Retinal pigment epithelial cell (primary cell): ENCODE results near the gene MUC6.

ENCODE experiments used
- DNase-seq: peaks from one replicate; pipeline ENCODE4 v3.0.0-alpha.2; 2010; ENCODE audit warnings: low read depth
- H3K4me3 ChIP-seq: 2 replicates; pipeline ENCODE4 v1.5.1; 2011; ENCODE audit warnings: mild to moderate bottlenecking, low read length, control low read depth, moderate library complexity
- TF ChIP-seq, protein P1 (sequence below): conservative IDR thresholded peaks from 2 replicates; pipeline ENCODE4 v1.5.1; 2011; ENCODE audit warnings: low read depth, low read length, control low read depth, inconsistent platforms

MUC6 gene

DNA sequence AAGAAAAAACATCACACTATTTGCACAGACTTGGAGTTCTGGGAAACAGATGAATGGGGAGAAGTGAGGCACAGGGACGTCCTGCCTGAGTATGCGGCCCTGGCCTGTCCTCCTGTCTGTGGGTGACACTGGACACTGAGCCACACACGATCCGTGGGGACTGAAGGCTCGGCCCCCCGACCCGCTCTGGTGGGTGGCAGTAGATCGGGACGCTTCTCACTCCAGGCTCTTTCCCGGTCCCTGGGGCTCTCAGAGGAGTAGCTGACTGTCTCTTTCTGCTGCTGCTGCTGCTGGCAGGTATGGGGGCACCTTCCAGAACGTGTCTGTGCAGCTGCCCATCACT is 27.7 kb downstream of the MUC6 start:
- TF ChIP-seq, protein P1, sequence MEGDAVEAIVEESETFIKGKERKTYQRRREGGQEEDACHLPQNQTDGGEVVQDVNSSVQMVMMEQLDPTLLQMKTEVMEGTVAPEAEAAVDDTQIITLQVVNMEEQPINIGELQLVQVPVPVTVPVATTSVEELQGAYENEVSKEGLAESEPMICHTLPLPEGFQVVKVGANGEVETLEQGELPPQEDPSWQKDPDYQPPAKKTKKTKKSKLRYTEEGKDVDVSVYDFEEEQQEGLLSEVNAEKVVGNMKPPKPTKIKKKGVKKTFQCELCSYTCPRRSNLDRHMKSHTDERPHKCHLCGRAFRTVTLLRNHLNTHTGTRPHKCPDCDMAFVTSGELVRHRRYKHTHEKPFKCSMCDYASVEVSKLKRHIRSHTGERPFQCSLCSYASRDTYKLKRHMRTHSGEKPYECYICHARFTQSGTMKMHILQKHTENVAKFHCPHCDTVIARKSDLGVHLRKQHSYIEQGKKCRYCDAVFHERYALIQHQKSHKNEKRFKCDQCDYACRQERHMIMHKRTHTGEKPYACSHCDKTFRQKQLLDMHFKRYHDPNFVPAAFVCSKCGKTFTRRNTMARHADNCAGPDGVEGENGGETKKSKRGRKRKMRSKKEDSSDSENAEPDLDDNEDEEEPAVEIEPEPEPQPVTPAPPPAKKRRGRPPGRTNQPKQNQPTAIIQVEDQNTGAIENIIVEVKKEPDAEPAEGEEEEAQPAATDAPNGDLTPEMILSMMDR = no peak
- no peak for DNase-seq
- H3K4me3 ChIP-seq = no peak overlapping the region

DNA sequence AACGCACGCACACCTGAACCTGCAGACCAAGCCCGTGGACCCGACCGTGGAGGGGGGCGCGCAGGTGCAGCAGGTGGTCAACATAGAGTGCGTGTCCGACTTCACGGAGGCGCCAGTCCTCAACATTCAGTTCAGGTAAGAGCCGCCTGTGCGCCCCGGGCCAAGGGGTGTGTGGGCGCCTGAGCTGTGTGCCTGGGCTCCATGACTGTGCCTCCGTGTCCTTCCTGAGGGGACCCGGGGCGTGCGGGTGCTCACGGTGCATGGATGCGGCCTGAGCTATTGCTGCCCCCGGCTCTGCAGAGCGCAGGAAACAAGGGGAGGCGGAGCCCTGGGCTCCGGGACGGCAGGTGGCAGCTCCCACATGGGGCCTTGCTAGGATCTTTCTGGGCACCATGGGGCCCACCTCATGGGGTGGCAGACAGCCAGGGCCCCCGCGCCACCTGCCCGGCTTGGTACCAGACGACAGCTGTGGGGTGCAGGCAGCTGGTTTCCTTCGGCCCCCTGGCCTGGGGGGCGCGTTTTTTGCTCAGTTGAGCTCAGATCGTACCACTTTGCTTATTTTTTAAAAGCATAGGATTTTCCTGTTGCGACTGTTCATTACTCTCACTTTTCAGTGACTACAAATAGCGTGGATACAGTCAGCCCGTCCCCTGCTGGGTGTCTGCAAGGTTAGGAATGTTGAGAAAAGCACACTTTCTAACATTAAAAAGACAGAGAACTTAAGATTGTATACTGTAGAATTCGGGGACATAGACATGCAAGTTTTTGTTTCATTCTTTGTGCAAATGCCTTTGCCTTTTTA is 28.3 kb downstream of the MUC6 start:
- H3K4me3 ChIP-seq = no peak overlapping the region
- TF ChIP-seq, protein P1 = no peak
- no peak for DNase-seq

DNA sequence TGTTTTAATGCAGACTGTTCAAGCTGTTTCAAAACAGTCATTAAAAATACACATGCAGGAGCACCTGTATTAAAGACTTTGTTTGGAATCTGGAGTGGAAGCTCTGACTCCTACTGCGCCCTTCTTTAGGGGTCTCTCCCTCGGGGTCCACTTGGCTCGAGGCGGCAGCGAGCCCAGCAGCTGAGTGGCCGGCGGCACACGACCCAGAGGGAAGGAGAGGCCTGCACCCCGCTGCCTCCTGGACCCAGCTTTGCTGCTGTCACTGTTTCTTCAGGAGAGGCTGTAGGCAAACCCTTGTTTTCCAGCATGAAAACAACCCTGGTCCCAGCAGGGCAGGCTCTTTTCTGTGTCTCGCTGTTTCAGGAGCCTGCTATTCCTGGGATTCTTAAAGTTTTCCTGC is 29.2 kb downstream of the MUC6 start:
- TF ChIP-seq, protein P1 = no peak

DNA sequence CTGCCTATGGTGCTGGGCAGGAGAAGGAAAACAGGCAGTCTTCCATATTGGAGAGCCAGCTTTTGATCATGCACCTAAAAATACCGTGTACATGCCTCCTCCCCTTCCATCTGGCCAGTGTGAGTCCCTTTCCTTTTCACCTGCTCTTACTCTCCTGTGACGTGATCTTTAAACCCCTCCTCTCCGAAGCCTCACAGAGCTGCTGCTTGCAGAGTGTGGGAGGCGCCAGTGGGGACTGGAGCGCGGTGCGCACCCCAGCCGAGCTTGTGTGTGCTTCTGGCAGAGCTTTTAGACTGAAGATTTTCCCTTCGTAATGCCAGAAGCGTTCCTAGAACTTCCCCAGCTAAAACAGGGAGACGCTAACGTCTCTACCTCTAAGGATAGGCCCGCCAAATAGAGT is 29.8 kb downstream of the MUC6 start:
- no peak for DNase-seq
- TF ChIP-seq, protein P1 = no peak

More for the DNA sequence above, 29.2 kb downstream of the MUC6 start:
- no peak for DNase-seq
- no peak overlapping the region for H3K4me3 ChIP-seq

DNA sequence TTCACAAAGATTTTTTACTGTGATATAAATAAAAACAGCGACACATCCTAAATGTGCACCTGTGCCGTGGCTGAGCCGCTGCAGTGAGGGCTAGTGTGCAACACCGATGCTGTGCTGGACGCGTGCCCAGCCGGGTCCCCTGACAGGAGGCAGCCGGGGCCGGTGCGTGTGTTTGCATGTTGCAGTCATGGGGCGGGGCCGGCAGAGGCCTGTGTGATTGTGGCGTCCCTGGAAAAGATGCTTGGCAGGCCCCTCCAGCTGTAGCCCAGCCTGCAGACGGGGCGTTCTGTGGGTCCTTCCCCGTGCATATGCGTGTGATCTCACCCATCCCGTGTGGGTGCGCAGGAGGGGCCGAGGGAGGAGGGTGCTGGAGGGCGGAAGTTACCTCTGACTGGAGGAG is 30.6 kb downstream of the MUC6 start:
- no peak for DNase-seq

More for the DNA sequence above, 29.8 kb downstream of the MUC6 start:
- no peak overlapping the region for H3K4me3 ChIP-seq

DNA sequence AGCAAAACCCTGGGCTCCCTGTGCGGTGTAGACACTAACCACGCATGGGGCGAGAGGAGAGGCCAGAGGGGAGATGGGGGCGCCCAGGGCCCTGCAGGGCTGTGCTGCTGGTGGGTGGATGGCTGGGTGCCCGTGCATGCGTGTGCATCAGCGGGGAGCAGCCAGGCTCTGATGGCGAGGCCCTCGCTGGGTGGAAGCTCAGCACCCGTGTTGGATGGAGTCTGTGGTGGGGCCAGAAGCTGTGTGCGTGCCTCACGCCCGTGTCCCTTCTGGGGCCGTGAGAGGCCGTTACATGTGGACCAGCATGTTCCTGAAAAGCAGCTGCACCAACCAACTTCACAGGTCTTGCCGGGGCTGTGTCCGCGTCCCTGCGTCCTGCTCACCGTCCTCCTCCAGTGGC is 33.4 kb downstream of the MUC6 start:
- TF ChIP-seq, protein P1 = no peak
- no peak overlapping the region for H3K4me3 ChIP-seq
- no peak for DNase-seq

More for the DNA sequence above, 30.6 kb downstream of the MUC6 start:
- no peak overlapping the region for H3K4me3 ChIP-seq
- TF ChIP-seq, protein P1 = no peak

DNA sequence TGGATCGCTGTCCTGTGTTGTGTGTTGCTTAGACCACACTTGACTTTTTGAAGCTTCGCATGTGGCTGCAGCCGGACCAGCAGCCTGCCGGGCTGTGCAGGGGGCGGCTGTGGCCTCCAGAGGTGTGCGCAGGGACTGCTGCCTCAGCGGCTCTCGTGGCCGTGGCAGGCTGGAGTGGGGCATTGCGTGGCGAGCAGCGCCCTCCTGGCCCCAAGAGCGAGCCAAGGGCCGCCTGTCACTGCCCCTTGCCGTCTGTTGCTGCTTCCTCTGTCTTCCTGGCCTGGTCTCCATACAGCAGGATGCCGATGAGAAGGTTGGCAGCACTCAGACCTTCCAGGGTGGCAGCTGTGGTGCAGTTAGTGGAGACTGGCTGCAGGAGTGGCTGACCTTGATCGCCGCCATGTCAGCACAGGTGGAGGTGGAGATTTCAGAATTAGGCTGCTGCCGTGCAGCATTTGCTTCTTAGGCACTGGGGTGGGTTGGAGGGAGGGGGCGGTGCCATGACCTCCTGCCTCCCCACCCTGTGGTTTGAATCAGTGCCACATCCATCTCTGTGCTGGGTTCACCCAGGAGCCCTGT is 34.0 kb downstream of the MUC6 start:
- TF ChIP-seq, protein P1 = no peak

More for the DNA sequence above, 34.0 kb downstream of the MUC6 start:
- no peak overlapping the region for H3K4me3 ChIP-seq
- no peak for DNase-seq
